ENCODE results near the gene KCNB1. TPM values are rescaled to one million over a fixed set of nuclear protein-coding genes. Genes with fewer than 3 reads are reported as not detected.

The KCNB1 gene
- total and polyA plus RNA-seq, 2 of the 4 experiments (the other 2 are of a cell fraction), result 0.05 TPM; not detected in 1

DNA sequence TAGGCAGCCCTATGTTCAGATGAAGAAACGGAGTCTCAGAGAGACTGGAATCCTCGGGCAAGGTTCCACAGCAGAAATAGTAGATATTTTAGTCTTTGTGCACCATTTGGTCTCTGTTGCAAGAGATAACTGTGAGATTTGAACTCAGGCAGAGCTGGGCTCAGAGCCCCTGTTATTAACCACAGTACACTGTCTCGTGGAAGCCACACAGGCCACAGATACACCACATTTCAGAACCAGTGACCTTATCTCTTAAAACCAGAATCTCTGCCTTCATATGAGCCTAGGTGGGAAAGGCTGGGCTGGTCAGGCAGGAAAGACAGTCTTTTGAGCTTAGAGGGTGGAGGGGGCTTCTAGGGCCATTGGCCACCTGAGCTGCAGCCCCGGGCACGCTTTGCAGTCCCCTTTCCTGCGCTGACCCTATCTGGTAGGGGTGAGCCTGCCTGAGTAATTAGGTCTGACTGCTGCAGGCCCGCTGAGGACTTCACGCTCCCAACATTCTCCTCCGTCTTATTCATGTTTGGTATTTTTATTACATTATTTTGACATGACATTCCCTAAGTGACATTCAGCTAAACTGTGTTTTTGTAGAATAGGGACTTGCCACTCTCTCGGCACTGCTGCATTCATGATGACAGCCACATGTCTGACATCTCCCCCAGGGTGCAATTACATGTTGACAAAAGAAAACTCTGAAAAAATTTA is 71.1 kb downstream of the KCNB1 start:
- ChIA-PET POLR2A (ENCODE audit: unreplicated experiment) (no interaction called here), CTCF (interaction anchor here (0.8 kb wide), 1 partner anchor 15 kb away, joined by 3 read pairs; no protein-coding TSS in a partner anchor)
- Histone ChIP-seq H3K4me2 (ENCODE audit: low read depth, low read length) (no peak overlapping the region), H4K5ac (ENCODE audit: low read depth, low read length) (no peak overlapping the region), H3K9me1 (ENCODE audit: insufficient read depth, low read length) (no peaks in the 10 kb centered on the region), H2AK9ac (replicated peaks; ENCODE audit: low read depth, low read length, poor library complexity) (no peak overlapping the region), H3K4me3 (ENCODE audit: insufficient read depth, low read depth, low read length) (no peak overlapping the region), H2BK20ac (ENCODE audit: low read depth, low read length) (no peak overlapping the region), H3K18ac (ENCODE audit: low read depth, low read length) (no peak overlapping the region), H2BK5ac (ENCODE audit: low read depth, low read length, poor library complexity, severe bottlenecking) (no peak overlapping the region), H3K27me3 (ENCODE audit: control insufficient read depth, insufficient read depth, low read length) (peaks cover 72% of the 10 kb centered on the region), H3K4me1 (ENCODE audit: control insufficient read depth, insufficient read depth, low read length) (no peaks in the 10 kb centered on the region), H3K27ac (ENCODE audit: insufficient read depth, low read length) (no peak overlapping the region), H3K4ac (ENCODE audit: low read depth, low read length) (no peak overlapping the region), H2AFZ (replicated peaks; ENCODE audit: low read length, poor library complexity) (no peak overlapping the region), H3K36me3 (ENCODE audit: control insufficient read depth, insufficient read depth, low read length) (no peaks in the 10 kb centered on the region), H4K20me1 (ENCODE audit: insufficient read depth, low read length) (no peaks in the 10 kb centered on the region), H3K56ac (ENCODE audit: extremely low read depth, insufficient read depth, low read length) (no peak overlapping the region), H2BK15ac (ENCODE audit: low read depth, low read length) (no peak overlapping the region), H3K9ac (ENCODE audit: low read depth, low read length) (no peak overlapping the region), H3K23ac (ENCODE audit: low read depth, low read length) (no peak overlapping the region), H4K91ac (ENCODE audit: insufficient read depth, low read depth, low read length) (no peak overlapping the region), H2AK5ac (ENCODE audit: low read depth, low read length) (no peak overlapping the region), H3K9me3 (ENCODE audit: control insufficient read depth, insufficient read depth, low read length) (no peaks in the 10 kb centered on the region), H3K79me1 (ENCODE audit: low read depth in 1 of 2, low read length in 2 of 2) (no peaks in the 10 kb centered on the region), H4K8ac (ENCODE audit: low read depth in 2 of 2, low read length in 2 of 2) (no peak overlapping the region), H3K14ac (replicated peaks; ENCODE audit: low read depth, low read length) (no peak overlapping the region), H2BK120ac (ENCODE audit: low read depth, low read length) (no peak overlapping the region)
- WGBS, 2 experiments (ENCODE audit: extremely low coverage in 2 of 2, insufficient read length in 1 of 2), result no CpG with 5 or more reads among the region's 10 CpGs
- no peak for TF ChIP-seq RFX5 (IDR thresholded peaks at IDR 0.05; ENCODE audit: low read depth, low read length)
- TF ChIP-seq SMC3 (IDR thresholded peaks at IDR 0.05; ENCODE audit: low read depth, low read length), result no peak
- no peak for TF ChIP-seq RAD21 (IDR thresholded peaks at IDR 0.05; ENCODE audit: low read length)
- TF ChIP-seq CEBPB (IDR thresholded peaks at IDR 0.05; ENCODE audit: low read depth, low read length), result no peak
- TF ChIP-seq MAZ (IDR thresholded peaks at IDR 0.05; ENCODE audit: borderline replicate concordance, low read depth, low read length), result no peak
- no peak for TF ChIP-seq NFE2L2 (IDR thresholded peaks at IDR 0.05; ENCODE audit: low read depth, low read length)
- TF ChIP-seq, protein P1, sequence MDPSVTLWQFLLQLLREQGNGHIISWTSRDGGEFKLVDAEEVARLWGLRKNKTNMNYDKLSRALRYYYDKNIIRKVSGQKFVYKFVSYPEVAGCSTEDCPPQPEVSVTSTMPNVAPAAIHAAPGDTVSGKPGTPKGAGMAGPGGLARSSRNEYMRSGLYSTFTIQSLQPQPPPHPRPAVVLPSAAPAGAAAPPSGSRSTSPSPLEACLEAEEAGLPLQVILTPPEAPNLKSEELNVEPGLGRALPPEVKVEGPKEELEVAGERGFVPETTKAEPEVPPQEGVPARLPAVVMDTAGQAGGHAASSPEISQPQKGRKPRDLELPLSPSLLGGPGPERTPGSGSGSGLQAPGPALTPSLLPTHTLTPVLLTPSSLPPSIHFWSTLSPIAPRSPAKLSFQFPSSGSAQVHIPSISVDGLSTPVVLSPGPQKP (IDR thresholded peaks at IDR 0.05; ENCODE audit: borderline replicate concordance, low read depth, low read length), result no peak
- TF ChIP-seq RCOR1 (IDR thresholded peaks at IDR 0.05; ENCODE audit: insufficient replicate concordance, low read length), result no peak
- TF ChIP-seq MXI1 (IDR thresholded peaks at IDR 0.05; ENCODE audit: borderline replicate concordance, low read depth, low read length), result no peak
- TF ChIP-seq POLR2A (IDR thresholded peaks at IDR 0.05; ENCODE audit: low read depth, low read length), result no peak
- no peak for TF ChIP-seq CHD1 (IDR thresholded peaks at IDR 0.05; ENCODE audit: low read depth, low read length)
- TF ChIP-seq BHLHE40 (IDR thresholded peaks at IDR 0.05; ENCODE audit: low read depth, low read length), result no peak
- TF ChIP-seq, protein P2, sequence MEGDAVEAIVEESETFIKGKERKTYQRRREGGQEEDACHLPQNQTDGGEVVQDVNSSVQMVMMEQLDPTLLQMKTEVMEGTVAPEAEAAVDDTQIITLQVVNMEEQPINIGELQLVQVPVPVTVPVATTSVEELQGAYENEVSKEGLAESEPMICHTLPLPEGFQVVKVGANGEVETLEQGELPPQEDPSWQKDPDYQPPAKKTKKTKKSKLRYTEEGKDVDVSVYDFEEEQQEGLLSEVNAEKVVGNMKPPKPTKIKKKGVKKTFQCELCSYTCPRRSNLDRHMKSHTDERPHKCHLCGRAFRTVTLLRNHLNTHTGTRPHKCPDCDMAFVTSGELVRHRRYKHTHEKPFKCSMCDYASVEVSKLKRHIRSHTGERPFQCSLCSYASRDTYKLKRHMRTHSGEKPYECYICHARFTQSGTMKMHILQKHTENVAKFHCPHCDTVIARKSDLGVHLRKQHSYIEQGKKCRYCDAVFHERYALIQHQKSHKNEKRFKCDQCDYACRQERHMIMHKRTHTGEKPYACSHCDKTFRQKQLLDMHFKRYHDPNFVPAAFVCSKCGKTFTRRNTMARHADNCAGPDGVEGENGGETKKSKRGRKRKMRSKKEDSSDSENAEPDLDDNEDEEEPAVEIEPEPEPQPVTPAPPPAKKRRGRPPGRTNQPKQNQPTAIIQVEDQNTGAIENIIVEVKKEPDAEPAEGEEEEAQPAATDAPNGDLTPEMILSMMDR (conservative IDR thresholded peaks at IDR 0.05; ENCODE audit: low read depth, low read length), result no peak
- no peak for TF ChIP-seq MAFK (IDR thresholded peaks at IDR 0.05; ENCODE audit: low read depth, low read length)
- TF ChIP-seq, protein P3, sequence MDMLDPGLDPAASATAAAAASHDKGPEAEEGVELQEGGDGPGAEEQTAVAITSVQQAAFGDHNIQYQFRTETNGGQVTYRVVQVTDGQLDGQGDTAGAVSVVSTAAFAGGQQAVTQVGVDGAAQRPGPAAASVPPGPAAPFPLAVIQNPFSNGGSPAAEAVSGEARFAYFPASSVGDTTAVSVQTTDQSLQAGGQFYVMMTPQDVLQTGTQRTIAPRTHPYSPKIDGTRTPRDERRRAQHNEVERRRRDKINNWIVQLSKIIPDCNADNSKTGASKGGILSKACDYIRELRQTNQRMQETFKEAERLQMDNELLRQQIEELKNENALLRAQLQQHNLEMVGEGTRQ (IDR thresholded peaks at IDR 0.05; ENCODE audit: low read depth, low read length), result no peak
- TF ChIP-seq FOS (IDR thresholded peaks at IDR 0.05; ENCODE audit: low read depth, low read length), result no peak
- no peak for DNase-seq
- in situ Hi-C loops (cut with MboI; ENCODE audit: low sequenced_read_pairs) (no loop called here), dilution Hi-C loops (cut with HindIII; ENCODE audit: low sequenced_read_pairs, unreplicated experiment) (no loop called here), intact Hi-C loops (cut with micrococcal nuclease) (no loop called here)
- ATAC-seq (ENCODE audit: low read depth), result no peak
- BruUV-seq (replicated peaks), result no TSS peak

Data from IMR-90 (cell line).